Ishikawa (cell line): ENCODE results near the gene PLA2G2C.

Experiments
- CEBPB ChIP-seq: IDR thresholded peaks from 2 replicates; pipeline ENCODE4 v1.6.1; 2012
- CREB1 ChIP-seq: IDR thresholded peaks from 2 replicates; pipeline ENCODE4 v1.6.1; 2012; ENCODE audit warnings: low read depth
- EGR1 ChIP-seq: IDR thresholded peaks from 2 replicates; pipeline ENCODE4 v1.6.1; 2012
- EP300 ChIP-seq: IDR thresholded peaks from 2 replicates; pipeline ENCODE4 v1.6.1; 2012; ENCODE audit warnings: borderline replicate concordance
- FOXM1 ChIP-seq: IDR thresholded peaks from 2 replicates; pipeline ENCODE4 v1.6.1; 2012; ENCODE audit warnings: low read depth, borderline replicate concordance
- MAX ChIP-seq: IDR thresholded peaks from 2 replicates; pipeline ENCODE4 v1.6.1; 2012
- NFIC ChIP-seq: IDR thresholded peaks from 2 replicates; pipeline ENCODE4 v1.6.1; 2012
- RAD21 ChIP-seq: IDR thresholded peaks from 2 replicates; pipeline ENCODE4 v1.6.1; 2012; ENCODE audit warnings: low read depth
- REST ChIP-seq: IDR thresholded peaks from 2 replicates; pipeline ENCODE4 v1.6.1; 2012; ENCODE audit warnings: low read depth, mild to moderate bottlenecking
- TAF1 ChIP-seq: IDR thresholded peaks from 2 replicates; pipeline ENCODE4 v1.6.1; 2012; ENCODE audit warnings: low read depth, mild to moderate bottlenecking
- TCF12 ChIP-seq: IDR thresholded peaks from 2 replicates; pipeline ENCODE4 v1.6.1; 2012; ENCODE audit warnings: low read depth
- TEAD4 ChIP-seq: IDR thresholded peaks from 2 replicates; pipeline ENCODE4 v1.6.1; 2012
- USF1 ChIP-seq: IDR thresholded peaks from 2 replicates; pipeline ENCODE4 v1.6.1; 2012
- YY1 ChIP-seq: IDR thresholded peaks from 2 replicates; pipeline ENCODE4 v1.6.1; 2012; ENCODE audit warnings: low read depth
- ZBTB7A ChIP-seq: IDR thresholded peaks from 2 replicates; pipeline ENCODE4 v1.6.1; 2012; ENCODE audit warnings: low read depth

PLA2G2C gene

GRCh38 chr1:20183035-20183434, 3.3 kb downstream of the PLA2G2C start:
- TF ChIP-seq RAD21, result no peak

GRCh38 chr1:20182415-20182814, 3.9 kb downstream of the PLA2G2C start:
- TF ChIP-seq YY1 (no peak), CEBPB (no peak), RAD21 (no peak), REST (no peak)

GRCh38 chr1:20180844-20181207, 5.5 kb downstream of the PLA2G2C start:
- TF ChIP-seq REST (no peak), CEBPB (no peak)

GRCh38 chr1:20180129-20180843, 6.0 kb downstream of the PLA2G2C start:
- TF ChIP-seq RAD21 (no peak), TCF12 (no peak), NFIC (no peak), FOXM1 (no peak), TAF1 (no peak), CREB1 (no peak), TEAD4 (no peak), EGR1 (no peak), MAX (no peak), USF1 (no peak), CEBPB (no peak), ZBTB7A (no peak), EP300 (no peak), YY1 (no peak), REST (no peak)

GRCh38 chr1:20179371-20180128, 6.8 kb downstream of the PLA2G2C start:
- TF ChIP-seq MAX (no peak), CEBPB (no peak), EGR1 (no peak), EP300 (no peak), CREB1 (no peak), NFIC (no peak), TAF1 (no peak), TCF12 (no peak), FOXM1 (no peak), USF1 (no peak), ZBTB7A (no peak), REST (no peak), YY1 (no peak), RAD21 (no peak), TEAD4 (no peak)
